SK-N-SH treated with all-trans-retinoic acid at 6 μM for 48 hours (cell line): ENCODE measurements around the gene MEIS1.

Source experiments
- ATAC-seq: fragments of 200-7000 bp; cut with Tn5 transposase; 3 replicates; pipeline ENCODE4 v1.9.1; 2020; ENCODE audit warnings: mild to moderate bottlenecking, moderate library complexity
- ARNTL ChIP-seq: fragments of 450-650 bp; formaldehyde crosslinking; IDR thresholded peaks from 2 replicates; pipeline ENCODE4 v1.5.0; 2020; ENCODE audit warnings: low read depth, mild to moderate bottlenecking, moderate library complexity, borderline replicate concordance
- BACH2 ChIP-seq: fragments of 250-450 bp; sonication (Bioruptor Pico); IDR thresholded peaks from 2 replicates; pipeline ENCODE4 v1.9.0; 2021; ENCODE audit warnings: mild to moderate bottlenecking, borderline replicate concordance
- CSDC2 ChIP-seq: fragments of 250-450 bp; sonication (Bioruptor Pico); IDR thresholded peaks from 2 replicates; pipeline ENCODE4 v1.5.0; 2020; ENCODE audit warnings: mild to moderate bottlenecking, moderate library complexity
- ESRRG ChIP-seq: fragments of 250-450 bp; sonication (Bioruptor Pico); IDR thresholded peaks from 2 replicates; pipeline ENCODE4 v1.6.1; 2021; ENCODE audit warnings: mild to moderate bottlenecking
- GLIS3 ChIP-seq: fragments of 250-450 bp; sonication (Bioruptor Pico); IDR thresholded peaks from 2 replicates; pipeline ENCODE4 v1.5.0; 2020; ENCODE audit warnings: mild to moderate bottlenecking, moderate library complexity
- ISL1 ChIP-seq: fragments of 250-450 bp; sonication (Bioruptor Pico); IDR thresholded peaks from 2 replicates; pipeline ENCODE4 v2.1.2; 2022; ENCODE audit warnings: mild to moderate bottlenecking, moderate library complexity
- PPARA ChIP-seq: fragments of 250-450 bp; sonication (Bioruptor Pico); IDR thresholded peaks from 2 replicates; pipeline ENCODE4 v1.5.0; 2020; ENCODE audit warnings: mild to moderate bottlenecking, borderline replicate concordance
- RARB ChIP-seq: fragments of 250-450 bp; sonication (Bioruptor Pico); IDR thresholded peaks from 2 replicates; pipeline ENCODE4 v1.8.0; 2021; ENCODE audit warnings: mild to moderate bottlenecking, moderate library complexity
- SNAI2 ChIP-seq: fragments of 250-450 bp; sonication (Bioruptor Pico); IDR thresholded peaks from 2 replicates; pipeline ENCODE4 v1.5.0; 2020; ENCODE audit warnings: mild to moderate bottlenecking, moderate library complexity
- TCF4 ChIP-seq: fragments of 250-450 bp; sonication (Bioruptor Pico); IDR thresholded peaks from 2 replicates; pipeline ENCODE4 v1.8.0; 2021; ENCODE audit warnings: mild to moderate bottlenecking, moderate library complexity, borderline replicate concordance
- TOX ChIP-seq: fragments of 250-450 bp; sonication (Bioruptor Pico); IDR thresholded peaks from 2 replicates; pipeline ENCODE4 v1.8.0; 2021; ENCODE audit warnings: mild to moderate bottlenecking, moderate library complexity, borderline replicate concordance
- ZFP3 ChIP-seq: fragments of 250-450 bp; sonication (Bioruptor Pico); IDR thresholded peaks from 2 replicates; pipeline ENCODE4 v1.5.0; 2020; ENCODE audit warnings: mild to moderate bottlenecking, moderate library complexity
- ZFP30 ChIP-seq: fragments of 450-650 bp; formaldehyde crosslinking; IDR thresholded peaks from 2 replicates; pipeline ENCODE4 v1.5.0; 2022; ENCODE audit warnings: mild to moderate bottlenecking, moderate library complexity
- ZNF8 ChIP-seq: fragments of 450-650 bp; formaldehyde crosslinking; IDR thresholded peaks from 2 replicates; pipeline ENCODE4 v1.5.0; 2020; ENCODE audit warnings: mild to moderate bottlenecking, moderate library complexity
- TF ChIP-seq, protein P1 (sequence below): fragments of 250-450 bp; sonication (Bioruptor Pico); IDR thresholded peaks from 2 replicates; pipeline ENCODE4 v1.5.1; 2021; ENCODE audit warnings: mild to moderate bottlenecking, moderate library complexity
- TF ChIP-seq, protein P2 (sequence below): fragments of 250-450 bp; sonication (Bioruptor Pico); IDR thresholded peaks from 2 replicates; pipeline ENCODE4 v1.8.0; 2021; ENCODE audit warnings: low read depth, mild to moderate bottlenecking, moderate library complexity, borderline replicate concordance
- TF ChIP-seq, protein P3 (sequence below): fragments of 250-450 bp; sonication (Bioruptor Pico); IDR thresholded peaks from 2 replicates; pipeline ENCODE4 v1.5.0; 2020; ENCODE audit warnings: mild to moderate bottlenecking, moderate library complexity
- TF ChIP-seq, protein P4 (sequence below): fragments of 250-450 bp; sonication (Bioruptor Pico); IDR thresholded peaks from 2 replicates; pipeline ENCODE4 v1.8.0; 2020; ENCODE audit warnings: mild to moderate bottlenecking, moderate library complexity, borderline replicate concordance

The MEIS1 gene

DNA sequence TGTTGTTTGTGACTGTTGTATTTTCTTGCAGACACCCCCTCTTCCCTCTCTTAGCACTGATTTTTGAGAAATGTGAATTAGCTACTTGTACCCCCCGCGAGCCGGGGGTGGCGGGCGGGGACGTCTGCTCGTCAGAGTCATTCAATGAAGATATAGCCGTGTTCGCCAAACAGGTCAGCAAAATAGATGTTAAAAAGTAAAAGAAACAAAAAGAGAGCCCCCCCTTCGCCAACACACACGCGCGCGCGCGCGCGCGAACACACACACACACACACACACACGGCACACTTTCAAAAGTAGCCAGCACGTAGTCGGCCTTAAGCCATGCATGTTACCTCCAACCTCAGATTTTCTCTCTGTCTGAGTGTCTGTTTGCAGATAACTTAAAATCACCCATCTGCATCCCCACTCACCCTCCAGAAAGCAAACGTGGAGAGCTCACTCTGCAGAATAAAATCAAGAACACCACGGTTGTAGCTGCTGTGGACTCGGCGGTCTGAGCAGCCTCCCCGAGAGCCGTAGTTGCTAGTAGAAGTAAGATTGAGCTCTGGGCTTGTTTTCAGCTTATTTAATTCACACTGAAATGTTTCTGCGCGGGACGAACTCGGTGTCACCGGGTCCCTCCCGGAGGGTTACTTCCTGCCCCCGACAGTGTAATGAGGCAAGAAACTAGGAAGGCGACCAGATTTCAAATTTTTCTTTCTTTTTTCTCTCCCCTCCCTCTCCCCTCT is 5.1 kb downstream of the MEIS1 start:
- no peak for ATAC-seq
- TF ChIP-seq ESRRG (CRISPR knock-in tag) (no peak), TOX (CRISPR knock-in tag) (no peak), SNAI2 (no peak), PPARA (CRISPR knock-in tag) (no peak), TCF4 (CRISPR knock-in tag) (no peak), BACH2 (CRISPR knock-in tag) (no peak), ZFP3 (CRISPR knock-in tag) (no peak)

DNA sequence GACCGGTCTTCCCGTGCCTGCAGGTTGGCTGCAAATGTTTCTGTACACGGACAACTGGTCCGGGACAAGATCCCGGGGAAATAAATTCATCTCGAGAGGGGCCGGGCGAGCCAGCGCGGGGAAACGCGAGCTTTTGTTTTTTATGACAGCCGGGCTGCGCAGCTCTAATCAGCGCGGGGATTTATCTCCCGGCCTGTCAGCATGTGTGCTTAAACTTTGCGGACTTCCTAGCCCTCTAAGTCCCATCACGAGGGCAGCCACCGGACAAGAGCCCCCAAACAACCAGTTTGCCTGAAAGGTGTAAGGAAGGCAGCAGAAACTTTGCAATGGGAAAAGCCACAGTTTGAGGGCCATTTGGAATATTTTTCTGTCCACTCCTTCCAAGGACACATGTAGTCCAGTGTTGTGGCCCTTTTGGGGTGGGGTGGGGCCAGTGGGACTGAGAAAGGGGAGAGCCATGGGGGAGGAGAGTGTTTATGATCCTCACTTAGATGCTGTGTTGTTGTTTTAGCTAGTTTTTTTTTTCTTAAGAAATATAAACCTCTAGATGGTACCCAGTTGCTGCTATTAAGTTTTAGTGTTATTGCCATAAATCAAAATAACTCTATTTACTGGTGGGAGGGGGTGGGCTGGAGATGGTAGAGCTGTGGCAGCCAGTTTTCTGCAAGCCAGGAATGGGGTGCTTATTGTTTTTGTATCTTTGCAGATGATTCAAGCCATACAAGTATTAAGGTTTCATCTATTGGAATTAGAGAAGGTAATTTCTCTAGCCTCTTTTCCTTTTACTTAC is 6.0 kb downstream of the MEIS1 start:
- no peak for TF ChIP-seq TCF4 (CRISPR knock-in tag)
- TF ChIP-seq ZFP30 (CRISPR knock-in tag), result no peak
- TF ChIP-seq, protein P1, sequence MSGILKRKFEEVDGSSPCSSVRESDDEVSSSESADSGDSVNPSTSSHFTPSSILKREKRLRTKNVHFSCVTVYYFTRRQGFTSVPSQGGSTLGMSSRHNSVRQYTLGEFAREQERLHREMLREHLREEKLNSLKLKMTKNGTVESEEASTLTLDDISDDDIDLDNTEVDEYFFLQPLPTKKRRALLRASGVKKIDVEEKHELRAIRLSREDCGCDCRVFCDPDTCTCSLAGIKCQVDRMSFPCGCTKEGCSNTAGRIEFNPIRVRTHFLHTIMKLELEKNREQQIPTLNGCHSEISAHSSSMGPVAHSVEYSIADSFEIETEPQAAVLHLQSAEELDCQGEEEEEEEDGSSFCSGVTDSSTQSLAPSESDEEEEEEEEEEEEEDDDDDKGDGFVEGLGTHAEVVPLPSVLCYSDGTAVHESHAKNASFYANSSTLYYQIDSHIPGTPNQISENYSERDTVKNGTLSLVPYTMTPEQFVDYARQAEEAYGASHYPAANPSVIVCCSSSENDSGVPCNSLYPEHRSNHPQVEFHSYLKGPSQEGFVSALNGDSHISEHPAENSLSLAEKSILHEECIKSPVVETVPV, result no peak
- TF ChIP-seq SNAI2, result no peak
- TF ChIP-seq ISL1 (CRISPR knock-in tag), result no peak
- no peak for TF ChIP-seq ZFP3 (CRISPR knock-in tag)
- TF ChIP-seq ARNTL (CRISPR knock-in tag), result no peak
- TF ChIP-seq ZNF8 (CRISPR knock-in tag), result no peak
- TF ChIP-seq CSDC2 (CRISPR knock-in tag), result no peak
- no peak for TF ChIP-seq PPARA (CRISPR knock-in tag)
- no peak for ATAC-seq

DNA sequence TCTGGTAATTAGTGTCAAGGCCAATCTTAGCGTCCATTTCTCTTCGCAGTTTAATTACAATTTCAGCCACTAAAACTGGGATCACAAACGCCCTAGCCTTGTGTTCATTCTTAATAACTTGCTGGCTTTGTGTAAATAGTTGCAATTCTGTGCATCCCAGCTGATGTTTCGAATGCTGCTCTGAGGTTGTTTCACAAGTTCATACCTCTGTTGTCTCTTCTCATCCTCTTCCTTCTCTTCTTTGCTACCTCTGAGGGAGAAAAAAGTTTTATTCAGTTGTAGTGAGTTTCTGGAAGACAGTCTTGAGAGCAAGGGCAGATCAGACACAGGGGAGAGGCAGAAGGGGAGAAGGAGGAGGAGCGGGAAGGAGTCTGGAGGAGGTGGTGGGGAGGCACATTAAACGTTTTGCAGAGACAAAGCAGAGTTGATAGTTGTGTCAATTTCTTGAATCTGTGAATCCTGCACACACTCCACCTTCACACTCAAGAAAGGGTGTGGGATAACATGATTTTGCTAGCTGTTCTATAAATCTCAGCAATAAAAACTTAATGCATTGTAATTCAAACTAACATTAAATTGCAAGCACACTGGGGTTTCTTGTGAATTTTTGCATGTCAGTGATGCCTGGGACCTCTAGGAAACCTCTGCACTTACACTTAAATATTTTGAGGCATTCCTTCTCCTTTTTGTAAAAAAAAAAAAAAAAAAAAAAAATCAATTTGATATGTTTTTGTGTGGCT is 6.8 kb downstream of the MEIS1 start:
- ATAC-seq, result no peak
- TF ChIP-seq ARNTL (CRISPR knock-in tag), result no peak
- no peak for TF ChIP-seq TOX (CRISPR knock-in tag)
- TF ChIP-seq, protein P2, sequence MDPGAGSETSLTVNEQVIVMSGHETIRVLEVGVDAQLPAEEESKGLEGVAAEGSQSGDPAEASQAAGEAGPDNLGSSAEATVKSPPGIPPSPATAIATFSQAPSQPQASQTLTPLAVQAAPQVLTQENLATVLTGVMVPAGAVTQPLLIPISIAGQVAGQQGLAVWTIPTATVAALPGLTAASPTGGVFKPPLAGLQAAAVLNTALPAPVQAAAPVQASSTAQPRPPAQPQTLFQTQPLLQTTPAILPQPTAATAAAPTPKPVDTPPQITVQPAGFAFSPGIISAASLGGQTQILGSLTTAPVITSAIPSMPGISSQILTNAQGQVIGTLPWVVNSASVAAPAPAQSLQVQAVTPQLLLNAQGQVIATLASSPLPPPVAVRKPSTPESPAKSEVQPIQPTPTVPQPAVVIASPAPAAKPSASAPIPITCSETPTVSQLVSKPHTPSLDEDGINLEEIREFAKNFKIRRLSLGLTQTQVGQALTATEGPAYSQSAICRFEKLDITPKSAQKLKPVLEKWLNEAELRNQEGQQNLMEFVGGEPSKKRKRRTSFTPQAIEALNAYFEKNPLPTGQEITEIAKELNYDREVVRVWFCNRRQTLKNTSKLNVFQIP (CRISPR knock-in tag), result no peak
- TF ChIP-seq, protein P1, result no peak
- no peak for TF ChIP-seq GLIS3
- TF ChIP-seq, protein P3, sequence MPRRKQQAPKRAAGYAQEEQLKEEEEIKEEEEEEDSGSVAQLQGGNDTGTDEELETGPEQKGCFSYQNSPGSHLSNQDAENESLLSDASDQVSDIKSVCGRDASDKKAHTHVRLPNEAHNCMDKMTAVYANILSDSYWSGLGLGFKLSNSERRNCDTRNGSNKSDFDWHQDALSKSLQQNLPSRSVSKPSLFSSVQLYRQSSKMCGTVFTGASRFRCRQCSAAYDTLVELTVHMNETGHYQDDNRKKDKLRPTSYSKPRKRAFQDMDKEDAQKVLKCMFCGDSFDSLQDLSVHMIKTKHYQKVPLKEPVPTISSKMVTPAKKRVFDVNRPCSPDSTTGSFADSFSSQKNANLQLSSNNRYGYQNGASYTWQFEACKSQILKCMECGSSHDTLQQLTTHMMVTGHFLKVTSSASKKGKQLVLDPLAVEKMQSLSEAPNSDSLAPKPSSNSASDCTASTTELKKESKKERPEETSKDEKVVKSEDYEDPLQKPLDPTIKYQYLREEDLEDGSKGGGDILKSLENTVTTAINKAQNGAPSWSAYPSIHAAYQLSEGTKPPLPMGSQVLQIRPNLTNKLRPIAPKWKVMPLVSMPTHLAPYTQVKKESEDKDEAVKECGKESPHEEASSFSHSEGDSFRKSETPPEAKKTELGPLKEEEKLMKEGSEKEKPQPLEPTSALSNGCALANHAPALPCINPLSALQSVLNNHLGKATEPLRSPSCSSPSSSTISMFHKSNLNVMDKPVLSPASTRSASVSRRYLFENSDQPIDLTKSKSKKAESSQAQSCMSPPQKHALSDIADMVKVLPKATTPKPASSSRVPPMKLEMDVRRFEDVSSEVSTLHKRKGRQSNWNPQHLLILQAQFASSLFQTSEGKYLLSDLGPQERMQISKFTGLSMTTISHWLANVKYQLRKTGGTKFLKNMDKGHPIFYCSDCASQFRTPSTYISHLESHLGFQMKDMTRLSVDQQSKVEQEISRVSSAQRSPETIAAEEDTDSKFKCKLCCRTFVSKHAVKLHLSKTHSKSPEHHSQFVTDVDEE (CRISPR knock-in tag), result no peak
- no peak for TF ChIP-seq TCF4 (CRISPR knock-in tag)
- no peak for TF ChIP-seq RARB (CRISPR knock-in tag)
- TF ChIP-seq ESRRG (CRISPR knock-in tag), result no peak
- TF ChIP-seq BACH2 (CRISPR knock-in tag), result no peak
- no peak for TF ChIP-seq ZFP3 (CRISPR knock-in tag)
- TF ChIP-seq, protein P4, sequence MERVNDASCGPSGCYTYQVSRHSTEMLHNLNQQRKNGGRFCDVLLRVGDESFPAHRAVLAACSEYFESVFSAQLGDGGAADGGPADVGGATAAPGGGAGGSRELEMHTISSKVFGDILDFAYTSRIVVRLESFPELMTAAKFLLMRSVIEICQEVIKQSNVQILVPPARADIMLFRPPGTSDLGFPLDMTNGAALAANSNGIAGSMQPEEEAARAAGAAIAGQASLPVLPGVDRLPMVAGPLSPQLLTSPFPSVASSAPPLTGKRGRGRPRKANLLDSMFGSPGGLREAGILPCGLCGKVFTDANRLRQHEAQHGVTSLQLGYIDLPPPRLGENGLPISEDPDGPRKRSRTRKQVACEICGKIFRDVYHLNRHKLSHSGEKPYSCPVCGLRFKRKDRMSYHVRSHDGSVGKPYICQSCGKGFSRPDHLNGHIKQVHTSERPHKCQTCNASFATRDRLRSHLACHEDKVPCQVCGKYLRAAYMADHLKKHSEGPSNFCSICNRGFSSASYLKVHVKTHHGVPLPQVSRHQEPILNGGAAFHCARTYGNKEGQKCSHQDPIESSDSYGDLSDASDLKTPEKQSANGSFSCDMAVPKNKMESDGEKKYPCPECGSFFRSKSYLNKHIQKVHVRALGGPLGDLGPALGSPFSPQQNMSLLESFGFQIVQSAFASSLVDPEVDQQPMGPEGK (CRISPR knock-in tag), result no peak
- no peak for TF ChIP-seq PPARA (CRISPR knock-in tag)
- TF ChIP-seq ZFP30 (CRISPR knock-in tag), result no peak
- no peak for TF ChIP-seq SNAI2
